Measurements from ENCODE around the gene MRPS24. TPM values are rescaled to one million over a fixed set of nuclear protein-coding genes. Genes with fewer than 3 reads are reported as not detected.

Gene MRPS24
- total RNA-seq, 6 experiments from 2014 or later = 45.2 to 83.4 (median 66.7) TPM

DNA sequence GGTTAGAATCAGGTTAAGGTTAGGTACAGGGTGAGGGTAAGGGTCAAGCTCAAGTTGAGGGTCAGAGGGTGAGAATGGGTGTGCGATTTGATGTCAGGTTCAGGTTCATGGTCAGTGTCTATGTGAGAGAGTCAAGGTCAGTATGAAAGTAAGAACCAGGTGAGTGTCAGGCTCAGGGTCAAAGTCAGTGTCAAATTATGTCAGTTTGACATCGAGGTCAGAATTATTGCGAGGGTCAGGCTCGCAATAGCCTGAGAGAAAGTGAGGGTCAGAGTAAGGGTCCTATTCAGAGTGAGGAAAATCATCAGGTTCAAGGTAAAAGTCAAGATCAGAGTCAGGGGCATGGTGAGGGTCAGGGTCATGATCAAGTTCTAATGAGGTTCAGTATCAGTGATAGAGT is 13.0 kb downstream of the MRPS24 start:
- TF ChIP-seq, protein P1, sequence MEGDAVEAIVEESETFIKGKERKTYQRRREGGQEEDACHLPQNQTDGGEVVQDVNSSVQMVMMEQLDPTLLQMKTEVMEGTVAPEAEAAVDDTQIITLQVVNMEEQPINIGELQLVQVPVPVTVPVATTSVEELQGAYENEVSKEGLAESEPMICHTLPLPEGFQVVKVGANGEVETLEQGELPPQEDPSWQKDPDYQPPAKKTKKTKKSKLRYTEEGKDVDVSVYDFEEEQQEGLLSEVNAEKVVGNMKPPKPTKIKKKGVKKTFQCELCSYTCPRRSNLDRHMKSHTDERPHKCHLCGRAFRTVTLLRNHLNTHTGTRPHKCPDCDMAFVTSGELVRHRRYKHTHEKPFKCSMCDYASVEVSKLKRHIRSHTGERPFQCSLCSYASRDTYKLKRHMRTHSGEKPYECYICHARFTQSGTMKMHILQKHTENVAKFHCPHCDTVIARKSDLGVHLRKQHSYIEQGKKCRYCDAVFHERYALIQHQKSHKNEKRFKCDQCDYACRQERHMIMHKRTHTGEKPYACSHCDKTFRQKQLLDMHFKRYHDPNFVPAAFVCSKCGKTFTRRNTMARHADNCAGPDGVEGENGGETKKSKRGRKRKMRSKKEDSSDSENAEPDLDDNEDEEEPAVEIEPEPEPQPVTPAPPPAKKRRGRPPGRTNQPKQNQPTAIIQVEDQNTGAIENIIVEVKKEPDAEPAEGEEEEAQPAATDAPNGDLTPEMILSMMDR (IDR thresholded peaks at IDR 0.05) = no peak
- TF ChIP-seq POLR2A (IDR thresholded peaks at IDR 0.05) = no peak
- 61% methylated on average over 4 of the region's 4 CpGs for WGBS (ENCODE audit: insufficient coverage, low coverage, low lambda C conversion rate, missing lambda C conversion rate)
- H3K27ac ChIP-seq = no peak overlapping the region
- DNase-seq = no peak
- intact Hi-C loops (cut with DNase I) = no loop called here
- no peak overlapping the region for H3K4me3 ChIP-seq
- H3K36me3 ChIP-seq = no peaks in the 10 kb centered on the region
- ATAC-seq = no peak
- no peaks in the 10 kb centered on the region for H3K27me3 ChIP-seq
- H3K4me1 ChIP-seq = no peaks in the 10 kb centered on the region
- H3K9me3 ChIP-seq = no peaks in the 10 kb centered on the region

DNA sequence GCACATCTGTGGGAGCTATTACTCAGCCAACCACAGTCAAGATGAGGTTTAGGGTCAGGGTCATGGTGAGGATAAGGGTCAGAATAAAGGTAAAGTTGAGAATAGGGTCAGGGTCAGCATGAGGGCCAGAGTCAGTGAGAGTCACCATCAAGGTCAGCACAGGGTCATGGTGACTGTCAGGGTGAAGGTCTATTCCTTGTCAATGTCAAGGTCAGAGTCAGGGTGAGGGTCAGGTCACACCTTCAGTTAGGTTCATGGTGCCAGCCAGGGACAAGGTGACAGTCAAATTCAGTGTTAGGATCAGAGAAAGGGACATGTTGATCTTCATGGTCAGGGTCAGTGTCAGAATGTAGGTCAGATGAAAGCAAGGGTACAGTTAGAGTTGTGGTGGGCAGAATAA is 14.1 kb downstream of the MRPS24 start:
- H3K27me3 ChIP-seq = no peaks in the 10 kb centered on the region
- no peak for ATAC-seq
- intact Hi-C loops (cut with DNase I) = no loop called here
- no peak for DNase-seq
- no peak for TF ChIP-seq POLR2A (IDR thresholded peaks at IDR 0.05)
- TF ChIP-seq, protein P1 (IDR thresholded peaks at IDR 0.05) = no peak
- no peaks in the 10 kb centered on the region for H3K4me1 ChIP-seq
- H3K9me3 ChIP-seq = no peaks in the 10 kb centered on the region
- H3K4me3 ChIP-seq = no peak overlapping the region
- no peaks in the 10 kb centered on the region for H3K36me3 ChIP-seq
- H3K27ac ChIP-seq = no peak overlapping the region

DNA sequence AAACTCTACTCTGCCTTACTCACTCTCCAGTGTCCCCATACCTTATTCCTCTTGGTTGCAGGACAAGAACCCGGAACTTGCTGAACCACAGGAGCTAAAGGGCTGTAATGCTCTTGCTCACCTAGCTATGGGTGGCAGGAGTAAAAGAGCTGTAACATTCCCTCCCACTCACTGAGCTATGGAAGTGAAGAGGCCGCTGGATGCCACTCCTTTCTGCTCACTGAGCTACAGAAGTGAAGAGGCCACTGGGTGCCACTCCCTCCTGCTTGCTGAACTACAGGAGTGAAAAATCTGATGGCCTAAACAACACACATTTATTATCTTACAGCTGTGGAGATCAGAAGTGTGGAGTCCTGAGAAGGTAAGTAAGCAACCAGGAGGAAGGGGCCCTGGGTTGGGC is 17.5 kb downstream of the MRPS24 start:
- TF ChIP-seq POLR2A (IDR thresholded peaks at IDR 0.05) = no peak
- TF ChIP-seq, protein P1 (IDR thresholded peaks at IDR 0.05) = no peak
- Histone ChIP-seq H3K4me1 (no peaks in the 10 kb centered on the region), H3K4me3 (no peak overlapping the region), H3K27ac (no peak overlapping the region), H3K27me3 (no peaks in the 10 kb centered on the region), H3K36me3 (no peaks in the 10 kb centered on the region), H3K9me3 (no peaks in the 10 kb centered on the region)
- no peak for DNase-seq
- ATAC-seq = no peak
- intact Hi-C loops (cut with DNase I) = no loop called here
- WGBS (ENCODE audit: insufficient coverage, low coverage, low lambda C conversion rate, missing lambda C conversion rate) = 79% methylated on average over 2 of the region's 2 CpGs

DNA sequence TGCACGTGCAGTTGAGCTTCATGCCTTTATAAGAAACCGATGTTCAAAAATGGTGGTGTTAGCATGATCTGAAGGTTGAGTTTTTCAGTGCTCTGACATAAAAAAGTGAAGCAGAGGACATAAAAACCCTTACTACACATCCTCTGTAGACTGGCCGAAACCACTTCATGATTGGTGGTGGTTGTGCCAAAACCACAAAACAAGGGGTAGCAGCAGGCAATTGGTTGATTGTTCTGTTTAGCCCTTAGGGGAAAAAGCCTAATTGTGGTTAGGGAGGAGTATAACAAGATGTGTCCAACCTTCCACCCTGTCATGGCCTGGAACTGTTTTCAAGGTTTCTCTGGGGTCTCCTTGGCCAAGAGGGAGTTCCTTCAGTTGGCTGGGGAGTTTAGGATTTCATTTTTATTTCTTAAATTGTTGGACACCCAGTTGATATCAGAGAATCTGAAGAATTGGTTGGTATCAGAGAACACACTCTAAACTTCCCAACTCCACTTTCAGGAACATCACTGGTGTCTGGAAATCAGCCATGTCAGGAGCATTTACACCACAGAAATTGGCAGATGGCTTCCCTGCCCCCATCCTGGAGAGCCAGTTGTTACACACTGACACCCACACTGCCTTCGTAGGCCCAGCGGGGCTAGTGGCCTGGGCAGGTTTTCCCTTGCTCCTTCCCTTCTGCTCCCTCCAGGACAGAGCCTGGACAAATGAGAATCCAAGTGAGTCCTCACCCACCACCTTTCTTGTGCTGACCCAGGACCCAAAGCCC is 18.8 kb downstream of the MRPS24 start:
- no peaks in the 10 kb centered on the region for H3K4me1 ChIP-seq
- H3K4me3 ChIP-seq = no peak overlapping the region
- WGBS (ENCODE audit: insufficient coverage, low coverage, low lambda C conversion rate, missing lambda C conversion rate) = 80% methylated on average over 2 of the region's 5 CpGs
- ATAC-seq = no peak
- no peak for DNase-seq
- H3K9me3 ChIP-seq = no peaks in the 10 kb centered on the region
- H3K36me3 ChIP-seq = no peaks in the 10 kb centered on the region
- H3K27me3 ChIP-seq = no peaks in the 10 kb centered on the region
- intact Hi-C loops (cut with DNase I) = no loop called here
- no peak overlapping the region for H3K27ac ChIP-seq
- TF ChIP-seq POLR2A (IDR thresholded peaks at IDR 0.05) = no peak
- TF ChIP-seq, protein P1 (IDR thresholded peaks at IDR 0.05) = no peak
